Kidney glomerular epithelial cell (primary cell): Measurements from ENCODE around the gene MKI67.
"Not testable (repeated sequence)": the region's sequence is repeated elsewhere in the genome, so short reads cannot be mapped to it uniquely, and the experiment has no call there.

Experiments
- DNase-seq: peaks from one replicate; lab custom pipeline; 2025; lab: John Stamatoyannopoulos, UW

MKI67 gene

GRCh38 chr10:128125944-128126764 is at the start of gene MKI67:
Gene MKI67 (minus strand): TSS chr10:128126423. CDS start chr10:128125667, 756 bp downstream.
- peak; percentile 73 for DNase-seq

GRCh38 chr10:128174581-128175559 is 48.6 kb upstream of the MKI67 start:
- no peak for DNase-seq

GRCh38 chr10:128173386-128173785 is 47.2 kb upstream of the MKI67 start:
- peak; percentile 24 for DNase-seq

GRCh38 chr10:128172756-128173155 is 46.5 kb upstream of the MKI67 start:
- no peak for DNase-seq

GRCh38 chr10:128169811-128170379 is 43.7 kb upstream of the MKI67 start:
- no peak for DNase-seq

- no peak for DNase-seq
These were observed 41.8 kb upstream of the MKI67 start for GRCh38 chr10:128167926-128168520.

GRCh38 chr10:128167123-128167522 is 40.9 kb upstream of the MKI67 start:
- not testable (repeated sequence) for DNase-seq

- no peak for DNase-seq
These were observed 39.9 kb upstream of the MKI67 start for GRCh38 chr10:128166151-128166550.

GRCh38 chr10:128165536-128165935 is 39.3 kb upstream of the MKI67 start:
- no peak for DNase-seq

GRCh38 chr10:128163701-128164100 is 37.5 kb upstream of the MKI67 start:
- no peak for DNase-seq

GRCh38 chr10:128161031-128161430 is 34.8 kb upstream of the MKI67 start:
- DNase-seq, result no peak

GRCh38 chr10:128160297-128160711 is 34.1 kb upstream of the MKI67 start:
- no peak for DNase-seq

GRCh38 chr10:128158021-128158795 is 32.0 kb upstream of the MKI67 start:
- no peak for DNase-seq

- DNase-seq, result no peak
These were observed 31.0 kb upstream of the MKI67 start for GRCh38 chr10:128156999-128157755.

GRCh38 chr10:128152741-128153580 is 26.7 kb upstream of the MKI67 start:
- no peak for DNase-seq

- DNase-seq, result peak; percentile 14
These were observed 24.8 kb upstream of the MKI67 start for GRCh38 chr10:128151031-128151430.

- DNase-seq, result no peak
These were observed 24.3 kb upstream of the MKI67 start for GRCh38 chr10:128150561-128150960.

GRCh38 chr10:128150045-128150493 is 23.8 kb upstream of the MKI67 start:
- DNase-seq, result peak; percentile 53

- no peak for DNase-seq
These were observed 23.2 kb upstream of the MKI67 start for GRCh38 chr10:128149267-128150014.
